D721Med (cell line): ENCODE measurements around the gene CTTNBP2.

Source experiments
- DNase-seq: peaks from one replicate; pipeline ENCODE4 v3.0.0; 2011; ENCODE audit warnings: low spot score; ENCODE audit not compliant: insufficient read length
- FAIRE-seq: peaks from 2 replicates; lab custom pipeline; 2011; peaks lifted over from hg19 to GRCh38; lab: Jason Lieb, UNC
- TF ChIP-seq, protein P1 (sequence below): IDR thresholded peaks from 2 replicates; pipeline ENCODE4 v1.5.1; 2012; ENCODE audit warnings: mild to moderate bottlenecking, control low read depth; ENCODE audit not compliant: insufficient read depth; ENCODE audit errors: missing control alignments

Gene CTTNBP2

DNA sequence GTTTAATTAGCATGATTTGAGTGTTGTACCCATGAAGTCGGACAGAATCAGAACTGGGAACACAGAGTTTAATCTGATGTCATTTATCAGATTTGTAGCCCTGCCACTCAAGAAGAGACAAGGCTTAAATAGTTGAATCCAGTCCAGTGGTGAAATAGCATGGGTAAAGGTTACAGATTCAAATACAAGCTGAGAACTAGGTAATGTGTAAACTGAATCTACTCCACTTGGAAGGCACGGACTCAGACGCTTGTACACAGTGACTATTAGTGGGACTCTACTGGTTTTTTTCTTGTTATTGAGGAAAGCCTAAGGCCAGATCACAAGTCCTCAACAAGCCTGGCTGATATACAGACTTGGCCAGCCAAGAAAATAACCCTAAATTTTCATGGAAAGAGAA is 142.9 kb downstream of the CTTNBP2 start:
- FAIRE-seq = no peak
- TF ChIP-seq, protein P1, sequence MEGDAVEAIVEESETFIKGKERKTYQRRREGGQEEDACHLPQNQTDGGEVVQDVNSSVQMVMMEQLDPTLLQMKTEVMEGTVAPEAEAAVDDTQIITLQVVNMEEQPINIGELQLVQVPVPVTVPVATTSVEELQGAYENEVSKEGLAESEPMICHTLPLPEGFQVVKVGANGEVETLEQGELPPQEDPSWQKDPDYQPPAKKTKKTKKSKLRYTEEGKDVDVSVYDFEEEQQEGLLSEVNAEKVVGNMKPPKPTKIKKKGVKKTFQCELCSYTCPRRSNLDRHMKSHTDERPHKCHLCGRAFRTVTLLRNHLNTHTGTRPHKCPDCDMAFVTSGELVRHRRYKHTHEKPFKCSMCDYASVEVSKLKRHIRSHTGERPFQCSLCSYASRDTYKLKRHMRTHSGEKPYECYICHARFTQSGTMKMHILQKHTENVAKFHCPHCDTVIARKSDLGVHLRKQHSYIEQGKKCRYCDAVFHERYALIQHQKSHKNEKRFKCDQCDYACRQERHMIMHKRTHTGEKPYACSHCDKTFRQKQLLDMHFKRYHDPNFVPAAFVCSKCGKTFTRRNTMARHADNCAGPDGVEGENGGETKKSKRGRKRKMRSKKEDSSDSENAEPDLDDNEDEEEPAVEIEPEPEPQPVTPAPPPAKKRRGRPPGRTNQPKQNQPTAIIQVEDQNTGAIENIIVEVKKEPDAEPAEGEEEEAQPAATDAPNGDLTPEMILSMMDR = no peak

DNA sequence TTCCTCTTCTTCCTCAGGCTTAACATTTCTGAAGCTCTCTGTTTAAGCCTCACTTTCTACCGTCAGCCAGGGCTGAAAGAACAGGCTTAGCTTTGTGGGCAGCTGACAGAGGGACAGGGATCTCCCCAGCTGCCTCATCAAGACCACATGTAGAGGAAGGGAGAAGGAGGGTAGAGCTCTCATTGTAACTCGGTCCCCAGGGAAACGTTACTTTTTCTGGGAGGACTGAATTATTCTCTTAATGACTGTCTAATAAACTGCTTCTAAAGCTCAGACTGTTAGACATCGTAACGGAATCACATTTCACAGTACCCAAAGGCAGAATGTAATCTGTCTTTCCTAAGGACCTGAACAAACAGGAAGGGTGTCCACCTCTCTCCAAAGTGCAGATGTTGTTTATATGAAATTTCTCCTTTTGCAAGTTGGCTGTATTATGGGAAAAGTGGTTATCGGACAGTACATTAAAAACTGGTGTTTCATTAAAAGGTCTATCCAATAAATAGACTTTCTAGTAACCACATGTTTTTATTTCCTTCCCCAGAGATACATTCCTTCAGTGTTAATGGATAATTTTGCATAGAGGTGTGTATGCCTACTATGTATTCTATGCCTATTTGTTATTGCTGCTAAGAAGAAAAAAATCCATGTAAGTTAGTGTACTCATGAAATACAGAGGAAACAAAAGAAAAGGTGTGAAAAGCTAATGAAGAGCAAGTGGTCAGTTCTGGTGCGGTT is 144.2 kb downstream of the CTTNBP2 start:
- TF ChIP-seq, protein P1 = no peak
- DNase-seq = no peak
- no peak for FAIRE-seq

More for the DNA sequence above, 142.9 kb downstream of the CTTNBP2 start:
- DNase-seq = no peak

DNA sequence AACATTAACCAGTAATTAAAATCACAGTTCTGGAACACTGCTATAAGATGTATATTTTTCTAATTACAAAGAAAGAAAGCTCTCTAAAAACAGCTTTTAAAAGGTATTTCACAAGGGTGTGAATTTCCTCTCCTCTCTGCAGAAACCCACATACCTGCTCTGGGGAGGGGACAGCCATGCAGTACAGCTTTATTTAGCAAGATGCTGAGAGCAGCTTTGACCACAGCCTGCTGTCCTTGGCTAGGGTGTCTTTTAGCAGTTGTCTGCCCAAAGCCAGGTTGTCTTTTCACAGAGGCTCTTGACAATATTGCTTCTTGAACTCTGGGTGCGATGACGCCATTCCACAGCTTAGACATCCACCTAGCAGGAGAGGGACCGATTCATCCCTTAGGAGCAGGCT is 148.3 kb downstream of the CTTNBP2 start:
- TF ChIP-seq, protein P1 = no peak
- FAIRE-seq (no peak), DNase-seq (no peak)

DNA sequence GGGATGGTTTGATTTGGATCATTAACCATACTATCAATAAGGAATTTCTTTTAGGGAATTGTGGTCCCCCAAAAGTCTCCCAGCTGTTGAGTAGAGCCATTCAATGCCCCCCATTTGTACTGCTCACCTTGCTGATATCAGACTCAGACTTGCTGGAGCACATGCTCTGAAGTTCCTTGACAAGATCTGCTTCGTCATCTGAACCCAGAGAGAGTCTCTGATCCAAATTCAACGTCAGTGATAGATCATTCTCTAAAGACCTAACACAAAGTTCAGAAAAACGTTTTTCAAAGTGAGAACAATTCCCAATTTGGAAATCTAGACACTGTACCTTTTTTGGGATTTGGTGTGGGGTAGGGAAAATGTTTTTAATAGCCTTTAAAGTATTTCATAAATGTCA is 153.9 kb downstream of the CTTNBP2 start:
- no peak for DNase-seq
- TF ChIP-seq, protein P1 = no peak
- FAIRE-seq = no peak

DNA sequence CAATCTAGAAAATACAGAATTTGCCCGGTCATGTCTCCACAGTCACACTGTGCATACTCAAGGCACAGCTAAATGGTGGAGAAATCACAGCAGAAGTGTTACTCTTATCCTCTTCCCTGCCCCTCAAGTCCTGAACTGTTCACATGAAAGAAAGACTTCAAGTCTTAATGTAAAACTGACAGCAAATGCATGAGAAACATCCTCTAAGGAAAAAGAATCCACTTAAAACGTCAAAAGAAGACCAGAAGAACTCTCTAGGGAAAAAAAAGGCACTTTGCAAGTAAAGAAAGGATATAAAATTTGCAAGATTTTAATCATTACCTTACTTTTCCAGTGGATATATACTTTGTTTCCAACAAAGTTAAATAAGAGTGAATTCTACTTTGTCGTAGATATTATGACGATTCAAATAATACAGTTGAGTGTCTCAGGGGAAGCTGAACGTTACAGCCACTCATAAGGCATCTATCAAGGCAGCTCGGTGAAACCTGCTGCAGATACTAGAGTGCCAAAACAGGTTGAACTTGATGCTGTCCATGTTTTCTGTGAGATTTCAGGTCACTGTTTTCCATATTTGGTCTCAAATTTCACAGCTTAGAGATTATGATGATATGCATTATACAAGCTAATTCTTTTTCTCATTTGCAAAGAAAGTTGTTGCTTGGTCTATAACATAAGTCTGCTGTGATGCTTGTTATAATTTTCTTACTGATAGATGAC is 155.0 kb downstream of the CTTNBP2 start:
- no peak for FAIRE-seq
- no peak for DNase-seq
- TF ChIP-seq, protein P1 = no peak

DNA sequence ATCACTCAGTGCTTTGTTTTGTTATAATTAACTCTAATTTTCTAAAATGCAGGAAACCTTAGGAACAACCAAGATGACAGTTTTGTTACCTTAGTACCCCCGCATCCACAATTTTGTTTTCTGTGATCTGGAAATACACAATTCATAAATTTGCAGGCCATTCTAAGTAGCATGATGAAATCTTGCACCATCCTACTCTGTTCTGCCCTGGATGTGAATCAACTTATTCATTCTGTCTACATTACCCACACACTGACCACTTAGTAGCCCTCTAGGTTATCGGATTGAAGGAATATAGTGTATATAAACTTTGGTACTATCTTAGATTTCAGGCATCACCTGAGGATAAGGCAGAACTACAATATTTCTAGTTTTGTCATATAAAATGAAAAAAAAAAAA is 155.9 kb downstream of the CTTNBP2 start:
- DNase-seq (no peak), FAIRE-seq (no peak)

More for the DNA sequence above, 155.9 kb downstream of the CTTNBP2 start:
- TF ChIP-seq, protein P1 = no peak
